ENCODE measurements around the gene OGFOD2. TPM values are rescaled to one million over a fixed set of nuclear protein-coding genes. Genes with fewer than 3 reads are reported as not detected.

Gene OGFOD2
- total RNA-seq, 5 donors from 2014 or later (not counting 1 experiment from before 2014, with no cell fraction given), result 17.4 to 45.3 (median 43.7) TPM

DNA sequence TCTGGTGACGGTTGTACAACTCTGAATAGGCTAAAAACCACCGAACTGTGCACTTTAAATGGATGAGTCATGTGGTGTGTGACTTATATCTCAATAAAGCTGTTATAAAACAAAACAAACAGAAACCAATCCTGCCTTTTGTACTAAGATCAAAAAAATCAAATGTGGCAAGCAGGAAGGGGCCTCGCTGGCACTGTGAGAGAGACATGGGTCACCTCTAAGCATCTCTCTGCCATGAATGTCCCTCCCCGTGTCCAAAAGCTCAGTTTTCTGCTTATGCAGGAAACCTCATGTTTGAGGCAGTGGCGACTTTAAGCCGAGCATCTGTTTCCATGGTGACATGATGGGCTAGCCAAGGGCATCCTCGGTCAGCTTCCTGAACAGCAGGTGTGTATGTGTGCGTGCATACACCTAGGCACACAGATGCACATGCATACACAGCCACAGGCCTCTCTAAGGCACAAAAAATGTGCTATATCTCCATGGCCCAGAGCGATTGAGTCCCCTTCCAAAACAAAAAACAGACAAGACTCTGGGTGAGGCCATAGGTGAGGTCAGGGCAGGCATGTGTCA lies 49.9 kb downstream of the OGFOD2 start:
- CTCF ChIA-PET, result no interaction called here
- DNase-seq, result no peak

DNA sequence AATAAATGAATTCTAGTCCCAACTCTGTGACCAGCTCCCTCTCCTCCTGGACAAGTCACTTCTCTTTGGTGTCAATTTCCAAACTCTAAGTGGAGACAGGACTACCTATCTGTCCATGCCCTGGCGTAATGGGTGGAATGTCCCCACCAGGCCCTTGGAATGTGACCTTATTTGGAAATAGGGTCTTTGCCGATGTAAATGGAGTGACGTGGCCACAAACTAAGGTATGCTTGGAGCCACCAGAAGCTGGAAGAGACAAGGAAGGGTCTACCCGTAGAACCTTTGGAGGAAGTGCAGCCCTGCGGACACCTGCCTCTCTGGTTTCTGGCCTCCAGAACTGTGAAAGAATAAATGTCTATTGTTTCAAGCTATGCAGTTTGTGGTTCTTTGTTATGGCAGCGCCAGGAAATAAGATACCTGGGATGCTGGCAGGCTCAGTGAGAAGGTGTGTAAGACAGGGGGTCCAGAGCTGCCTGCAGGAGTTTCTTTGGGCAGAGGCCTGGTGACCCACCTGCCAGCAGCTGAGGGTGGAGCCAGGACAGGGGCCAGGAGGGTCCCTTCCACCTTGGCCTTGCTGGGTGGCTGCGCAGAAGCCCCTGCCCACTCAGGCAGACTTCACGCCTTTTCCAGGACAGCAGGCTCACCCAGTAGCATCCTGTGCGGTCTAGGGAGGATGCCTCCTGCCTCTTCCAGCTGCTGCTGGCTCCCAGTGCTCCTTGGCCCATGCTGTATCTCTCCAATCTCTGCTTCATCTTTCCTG lies 51.2 kb downstream of the OGFOD2 start:
- Histone ChIP-seq H3K27ac (ENCODE audit: low read length) (no peak overlapping the region), H3K4me3 (ENCODE audit: control insufficient read depth in 1 of 2, extremely low read depth in 1 of 2, low read length in 1 of 2) (no peak overlapping the region), H3K9me3 (no peaks in the 10 kb centered on the region), H3K36me3 (ENCODE audit: control insufficient read depth in 2 of 2, extremely low read depth in 1 of 2, insufficient read depth in 1 of 2, low read length in 1 of 2) (peaks cover 4 to 22% of the 10 kb centered on the region in 2 donors), H3K27me3 (replicated peaks in 1 of 2; ENCODE audit: control insufficient read depth in 2 of 2, extremely low read depth in 1 of 2, insufficient read depth in 2 of 2, low read length in 1 of 2) (no peaks in the 10 kb centered on the region), H3K4me1 (ENCODE audit: control insufficient read depth in 1 of 2, extremely low read depth in 1 of 2, insufficient read depth in 2 of 2, low read length in 2 of 2) (peaks cover 11 to 15% of the 10 kb centered on the region in 2 experiments)
- WGBS (ENCODE audit: insufficient coverage), result 93% methylated on average over 9 of the region's 9 CpGs
- POLR2A ChIA-PET, result interaction anchor here in 1 of 2 donors (0.6 to 0.8 kb wide), 2 partner anchors 14 to 152 kb away, joined by 3 to 5 read pairs; no protein-coding TSS in a partner anchor
- CTCF ChIA-PET, result no interaction called here
- Mint-ChIP-seq H3K36me3 (peaks cover 11% of the 10 kb centered on the region), H3K9me3 (no peaks in the 10 kb centered on the region), H3K27ac (peak overlapping the region in 1 of 2 donors; percentile 39), H3K27me3 (no peaks in the 10 kb centered on the region), H3K4me3 (no peak overlapping the region), H3K4me1 (peaks cover 26 to 32% (median 26%) of the 10 kb centered on the region in 3 donors)
- ATAC-seq (replicated peaks in 1 of 4) (no peak), DNase-seq (no peak)

More for the DNA sequence above, 49.9 kb downstream of the OGFOD2 start:
- no peaks in the 10 kb centered on the region for H3K27me3 ChIP-seq (replicated peaks in 1 of 2; ENCODE audit: control insufficient read depth in 2 of 2, extremely low read depth in 1 of 2, insufficient read depth in 2 of 2, low read length in 1 of 2)
- Mint-ChIP-seq H3K27ac (peak overlapping the region; percentile 58 to 82), H3K4me3 (peak overlapping the region in 1 of 3 donors; percentile 21), H3K36me3 (peaks cover 11% of the 10 kb centered on the region), H3K9me3 (no peaks in the 10 kb centered on the region), H3K4me1 (peaks cover 26 to 34% (median 32%) of the 10 kb centered on the region in 3 donors), H3K27me3 (no peaks in the 10 kb centered on the region)
- ATAC-seq (replicated peaks in 1 of 4), result peak; percentile 43 to 80 (median 58)
- H3K9me3 ChIP-seq, result no peaks in the 10 kb centered on the region
- 20% methylated on average over 5 of the region's 9 CpGs for WGBS (ENCODE audit: insufficient coverage)
- peaks cover 11 to 15% of the 10 kb centered on the region in 2 experiments for H3K4me1 ChIP-seq (ENCODE audit: control insufficient read depth in 1 of 2, extremely low read depth in 1 of 2, insufficient read depth in 2 of 2, low read length in 2 of 2)
- POLR2A ChIA-PET, result no interaction called here
- peaks cover 0 to 18% of the 10 kb centered on the region in 2 donors for H3K36me3 ChIP-seq (ENCODE audit: control insufficient read depth in 2 of 2, extremely low read depth in 1 of 2, insufficient read depth in 1 of 2, low read length in 1 of 2)
- H3K27ac ChIP-seq (ENCODE audit: low read length), result no peak overlapping the region
- H3K4me3 ChIP-seq (ENCODE audit: control insufficient read depth in 1 of 2, extremely low read depth in 1 of 2, low read length in 1 of 2), result no peak overlapping the region

DNA sequence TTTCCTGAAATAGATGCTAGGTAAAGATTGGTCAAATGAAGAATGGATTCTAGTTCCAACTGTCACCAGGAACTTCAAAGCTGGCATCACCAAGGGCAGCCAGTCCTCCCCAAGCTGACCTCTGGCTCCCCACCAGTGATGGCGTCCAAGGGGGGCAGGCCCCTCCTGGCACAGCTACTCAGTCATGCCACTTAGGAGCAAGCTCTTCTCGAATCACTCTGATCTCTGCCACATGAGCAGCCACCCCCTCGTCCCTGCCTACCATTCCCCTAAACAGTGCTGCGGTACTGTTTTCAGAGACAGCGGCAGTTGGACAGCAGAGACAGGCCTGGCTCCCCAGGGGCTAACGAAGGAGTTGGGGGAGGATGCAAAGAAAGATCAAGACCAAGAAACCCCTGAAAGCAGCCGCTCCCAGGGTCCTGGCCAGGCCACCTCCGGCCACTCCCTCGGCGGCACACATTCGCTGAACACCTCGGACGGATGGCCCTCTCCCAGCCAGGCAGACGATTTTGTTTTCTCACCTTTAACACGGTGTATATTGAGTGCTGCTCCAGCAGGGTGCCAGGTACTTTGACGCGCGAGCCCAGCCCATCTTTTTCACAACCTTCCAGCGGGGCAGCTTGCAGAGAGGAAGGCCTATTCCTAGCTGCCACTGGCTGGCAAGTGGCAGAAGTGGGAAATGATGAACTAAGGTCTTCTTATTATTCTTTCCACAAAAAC lies 52.8 kb downstream of the OGFOD2 start:
- ATAC-seq (replicated peaks in 1 of 4) (no peak), DNase-seq (no peak)
- Histone ChIP-seq H3K36me3 (ENCODE audit: control insufficient read depth in 2 of 2, extremely low read depth in 1 of 2, insufficient read depth in 1 of 2, low read length in 1 of 2) (peaks cover 6 to 22% of the 10 kb centered on the region in 2 donors), H3K9me3 (no peaks in the 10 kb centered on the region), H3K27ac (ENCODE audit: low read length) (no peak overlapping the region), H3K27me3 (replicated peaks in 1 of 2; ENCODE audit: control insufficient read depth in 2 of 2, extremely low read depth in 1 of 2, insufficient read depth in 2 of 2, low read length in 1 of 2) (no peaks in the 10 kb centered on the region), H3K4me3 (ENCODE audit: control insufficient read depth in 1 of 2, extremely low read depth in 1 of 2, low read length in 1 of 2) (no peak overlapping the region), H3K4me1 (ENCODE audit: control insufficient read depth in 1 of 2, extremely low read depth in 1 of 2, insufficient read depth in 2 of 2, low read length in 2 of 2) (peaks cover 11 to 15% of the 10 kb centered on the region in 2 experiments)
- Mint-ChIP-seq H3K4me3 (no peak overlapping the region), H3K36me3 (peaks cover 11% of the 10 kb centered on the region), H3K9me3 (no peaks in the 10 kb centered on the region), H3K27ac (no peak overlapping the region), H3K27me3 (no peaks in the 10 kb centered on the region), H3K4me1 (peaks cover 20 to 32% (median 24%) of the 10 kb centered on the region in 3 donors)
- ChIA-PET CTCF (interaction anchor here in 1 of 2 donors (0.6 kb wide), 1 partner anchor 123 kb away, joined by 3 read pairs; the partner anchor contains the start of gene PITPNM2), POLR2A (no interaction called here)
- WGBS (ENCODE audit: insufficient coverage), result 85% methylated on average over 11 of the region's 19 CpGs

DNA sequence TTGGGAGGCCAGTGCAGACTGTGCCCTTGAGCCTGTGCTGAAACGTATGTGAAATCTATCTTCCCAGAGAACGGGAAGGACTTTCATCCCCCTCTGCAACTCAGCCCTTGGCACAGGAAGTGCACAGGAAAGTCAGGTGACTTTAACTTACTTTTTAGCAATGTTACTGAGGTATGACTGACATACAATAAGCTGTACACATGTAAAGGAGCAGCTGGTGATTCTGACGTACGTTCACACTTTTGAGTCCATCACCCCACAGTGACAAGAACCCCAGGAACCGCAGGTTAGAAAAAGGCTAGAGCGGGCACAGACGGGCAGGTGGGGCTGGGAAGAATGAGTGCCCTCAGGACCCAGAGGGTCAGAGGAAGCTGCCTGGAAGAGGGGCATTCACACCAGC lies 53.4 kb downstream of the OGFOD2 start:
- Histone ChIP-seq H3K9me3 (no peaks in the 10 kb centered on the region), H3K27ac (ENCODE audit: low read length) (no peak overlapping the region), H3K36me3 (ENCODE audit: control insufficient read depth in 2 of 2, extremely low read depth in 1 of 2, insufficient read depth in 1 of 2, low read length in 1 of 2) (peaks cover 9 to 19% of the 10 kb centered on the region in 2 donors), H3K4me1 (ENCODE audit: control insufficient read depth in 1 of 2, extremely low read depth in 1 of 2, insufficient read depth in 2 of 2, low read length in 2 of 2) (peaks cover 16 to 19% of the 10 kb centered on the region in 2 experiments), H3K4me3 (ENCODE audit: control insufficient read depth in 1 of 2, extremely low read depth in 1 of 2, low read length in 1 of 2) (no peak overlapping the region), H3K27me3 (replicated peaks in 1 of 2; ENCODE audit: control insufficient read depth in 2 of 2, extremely low read depth in 1 of 2, insufficient read depth in 2 of 2, low read length in 1 of 2) (no peaks in the 10 kb centered on the region)
- Mint-ChIP-seq H3K4me1 (peaks cover 24 to 37% (median 29%) of the 10 kb centered on the region in 3 donors), H3K27me3 (no peaks in the 10 kb centered on the region), H3K36me3 (peaks cover 13% of the 10 kb centered on the region), H3K27ac (no peak overlapping the region), H3K4me3 (no peak overlapping the region), H3K9me3 (no peaks in the 10 kb centered on the region)
- ATAC-seq (replicated peaks in 1 of 4) (peak in 1 of 4 experiments; percentile 74), DNase-seq (no peak)
- ChIA-PET CTCF (no interaction called here), POLR2A (no interaction called here)
- 81% methylated on average over 3 of the region's 7 CpGs for WGBS (ENCODE audit: insufficient coverage)

DNA sequence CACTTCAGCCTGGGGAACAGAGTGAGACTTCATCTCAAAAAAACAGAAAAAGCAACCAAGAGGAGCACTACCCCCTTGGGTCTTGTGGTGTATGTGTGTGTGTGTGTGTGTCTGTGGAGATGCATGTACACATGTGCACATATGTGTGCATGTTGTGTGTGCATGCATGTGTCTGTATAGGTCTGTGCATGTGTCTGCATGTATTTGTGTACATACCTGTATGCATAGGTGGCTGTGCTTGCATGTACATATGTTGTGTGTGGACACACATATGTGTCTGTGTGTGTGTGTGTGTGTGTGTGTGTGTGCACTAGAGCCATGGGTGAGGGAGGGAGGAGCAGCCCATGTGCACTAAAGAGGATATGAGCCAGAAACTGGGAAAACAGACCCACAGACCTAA lies 54.5 kb downstream of the OGFOD2 start:
- ChIA-PET CTCF (no interaction called here), POLR2A (interaction anchor here in 1 of 2 donors (0.7 kb wide), 1 partner anchor 60 kb away, joined by 3 read pairs; no protein-coding TSS in a partner anchor)
- Histone ChIP-seq H3K36me3 (ENCODE audit: control insufficient read depth in 2 of 2, extremely low read depth in 1 of 2, insufficient read depth in 1 of 2, low read length in 1 of 2) (peaks cover 9 to 21% of the 10 kb centered on the region in 2 donors), H3K27ac (ENCODE audit: low read length) (no peak overlapping the region), H3K4me1 (ENCODE audit: control insufficient read depth in 1 of 2, extremely low read depth in 1 of 2, insufficient read depth in 2 of 2, low read length in 2 of 2) (peaks cover 23 to 30% of the 10 kb centered on the region in 2 experiments), H3K27me3 (replicated peaks in 1 of 2; ENCODE audit: control insufficient read depth in 2 of 2, extremely low read depth in 1 of 2, insufficient read depth in 2 of 2, low read length in 1 of 2) (no peaks in the 10 kb centered on the region), H3K4me3 (ENCODE audit: control insufficient read depth in 1 of 2, extremely low read depth in 1 of 2, low read length in 1 of 2) (no peak overlapping the region), H3K9me3 (no peaks in the 10 kb centered on the region)
- ATAC-seq (replicated peaks in 1 of 4) (no peak), DNase-seq (no peak)
- H3K27ac Mint-ChIP-seq, result no peak overlapping the region
- H3K9me3 Mint-ChIP-seq, result no peaks in the 10 kb centered on the region
- no peaks in the 10 kb centered on the region for H3K27me3 Mint-ChIP-seq
- H3K36me3 Mint-ChIP-seq, result peaks cover 18% of the 10 kb centered on the region
- H3K4me1 Mint-ChIP-seq, result peaks cover 32 to 39% (median 33%) of the 10 kb centered on the region in 3 donors
- H3K4me3 Mint-ChIP-seq, result no peak overlapping the region
